ENCODE data around the gene MINDY4.

MINDY4 gene

DNA sequence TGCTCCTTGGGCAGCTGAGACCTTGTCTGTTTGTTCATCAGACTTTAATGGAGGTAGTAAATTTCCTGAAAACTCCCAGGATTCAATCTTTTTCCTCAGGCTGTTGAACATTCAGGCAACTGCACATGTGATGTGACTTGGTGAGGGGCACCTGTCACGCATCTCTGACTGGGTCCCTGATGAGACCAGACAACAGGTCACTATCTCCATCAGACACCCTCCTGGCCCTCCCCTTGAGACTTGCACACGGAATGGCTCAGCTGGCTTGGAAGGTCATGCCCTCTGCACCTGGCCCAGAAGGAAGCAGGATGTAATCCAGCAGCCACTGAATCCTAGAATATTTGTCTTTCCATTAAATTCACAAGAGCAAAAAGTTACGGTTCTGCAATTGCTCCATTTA lies 156.3 kb downstream of the MINDY4 start:
- no peak for DNase-seq (ENCODE audit: low read depth in 2 of 3, low spot score in 2 of 3)

DNA sequence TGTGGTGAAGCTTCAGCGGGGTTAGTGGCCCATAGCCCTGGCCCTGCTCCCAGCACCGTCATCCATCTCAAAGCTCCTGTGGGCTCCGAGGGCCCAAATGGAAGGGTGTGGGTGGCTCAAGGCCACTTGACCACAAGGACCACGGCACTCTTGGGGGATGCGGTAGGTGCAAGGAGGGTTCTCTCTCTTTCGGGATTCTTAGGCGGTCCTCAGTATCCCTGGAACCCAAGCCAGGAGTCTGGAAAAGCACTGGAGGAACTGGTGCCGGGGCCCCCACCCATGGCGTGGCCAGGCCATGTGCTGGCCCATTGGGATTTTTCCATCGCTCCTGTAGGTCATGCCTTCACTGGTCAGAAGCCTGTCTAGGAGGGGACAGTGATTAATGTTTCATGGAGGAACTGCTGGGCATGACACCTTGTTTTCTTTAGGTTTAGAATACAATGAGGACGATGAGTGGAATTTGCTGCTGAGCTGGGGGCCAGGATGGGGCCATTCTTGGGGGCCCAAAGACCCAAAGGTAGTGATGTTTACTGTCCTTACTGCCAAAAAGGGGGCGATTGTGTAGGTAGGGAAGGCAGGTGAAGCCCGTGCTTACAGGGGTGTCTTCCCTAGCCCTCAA lies 157.1 kb downstream of the MINDY4 start:
- DNase-seq (ENCODE audit: low read depth in 2 of 3, low spot score in 2 of 3): no peak

DNA sequence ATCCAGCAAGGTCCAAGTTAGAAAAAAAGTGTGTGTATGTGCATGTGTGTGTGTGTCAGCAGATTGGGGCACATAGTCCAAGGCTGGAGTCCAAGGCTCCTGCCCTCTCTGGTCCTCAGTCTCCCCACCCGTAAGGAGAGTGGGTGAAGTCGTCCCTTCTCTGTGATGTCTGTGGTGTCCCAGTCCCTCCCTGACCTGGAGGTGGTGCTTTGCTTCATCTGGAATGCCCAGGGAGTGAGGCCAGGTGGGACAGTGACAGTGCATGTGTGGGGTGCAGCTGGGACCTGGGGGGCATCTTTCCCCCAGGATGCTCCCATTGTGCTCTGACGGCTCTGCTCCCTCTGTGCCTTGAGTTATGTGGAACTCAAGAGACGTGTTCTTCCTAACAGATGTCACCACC lies 158.5 kb downstream of the MINDY4 start:
- no peak for DNase-seq (ENCODE audit: low read depth in 2 of 3, low spot score in 2 of 3)

DNA sequence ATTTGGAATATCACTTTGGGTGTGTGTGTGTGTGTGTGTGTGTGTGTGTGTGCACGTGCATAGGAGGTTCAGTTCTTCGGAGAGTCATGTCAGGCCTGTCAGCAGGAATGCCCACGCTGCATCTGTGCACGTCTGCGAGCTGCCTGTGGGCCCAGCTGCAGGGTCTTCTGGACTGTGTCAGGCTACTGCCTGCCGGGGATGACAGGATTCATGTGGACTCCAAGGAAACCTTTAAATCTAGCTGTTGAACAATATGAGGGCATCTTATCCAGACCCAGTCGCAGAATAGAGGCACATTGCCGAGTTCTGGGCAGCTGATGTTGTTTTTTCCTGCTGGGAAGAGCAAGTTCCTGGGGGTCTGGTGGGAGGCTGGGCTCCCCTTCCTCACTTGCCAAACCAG lies 159.4 kb downstream of the MINDY4 start:
- no peak for DNase-seq (ENCODE audit: low read depth in 2 of 3, low spot score in 2 of 3)

DNA sequence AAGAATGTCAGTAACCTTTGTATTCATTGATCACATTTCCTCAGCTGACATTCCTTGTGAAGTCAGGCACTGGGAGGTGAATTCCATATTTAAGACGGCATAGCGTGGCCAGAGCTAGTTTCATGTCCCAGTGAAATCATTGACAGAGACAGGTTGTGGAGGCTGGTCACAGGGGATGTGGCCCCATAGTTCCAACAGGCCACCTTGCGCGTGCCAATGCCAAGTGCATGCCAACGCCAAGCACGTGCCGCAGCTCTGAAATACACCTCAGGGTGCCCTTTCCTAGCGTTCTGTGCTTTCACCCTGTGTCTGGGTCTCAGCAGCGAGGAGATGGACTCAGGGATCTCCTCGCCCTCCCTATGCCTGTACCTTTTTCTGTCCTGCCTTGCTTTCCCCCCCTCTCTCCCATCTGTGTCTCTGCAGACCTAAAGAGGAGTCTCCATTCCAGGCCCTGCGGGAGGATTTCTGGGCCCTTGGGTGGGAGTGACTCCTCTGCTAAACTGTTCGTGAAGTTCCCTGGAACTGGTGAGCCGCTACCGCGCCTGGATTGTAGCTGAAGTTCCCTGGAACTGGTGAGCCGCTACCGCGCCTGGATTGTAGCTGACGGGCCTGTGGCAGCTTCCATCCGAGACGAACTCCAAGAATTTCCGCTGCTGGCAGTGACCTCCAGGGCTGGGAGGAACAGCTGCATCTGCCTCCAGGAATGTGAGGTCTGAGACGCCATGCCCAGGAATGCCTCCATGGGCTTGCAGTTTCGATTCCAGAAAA lies 160.1 kb downstream of the MINDY4 start:
- no peak for DNase-seq (ENCODE audit: low read depth in 2 of 3, low spot score in 2 of 3)

DNA sequence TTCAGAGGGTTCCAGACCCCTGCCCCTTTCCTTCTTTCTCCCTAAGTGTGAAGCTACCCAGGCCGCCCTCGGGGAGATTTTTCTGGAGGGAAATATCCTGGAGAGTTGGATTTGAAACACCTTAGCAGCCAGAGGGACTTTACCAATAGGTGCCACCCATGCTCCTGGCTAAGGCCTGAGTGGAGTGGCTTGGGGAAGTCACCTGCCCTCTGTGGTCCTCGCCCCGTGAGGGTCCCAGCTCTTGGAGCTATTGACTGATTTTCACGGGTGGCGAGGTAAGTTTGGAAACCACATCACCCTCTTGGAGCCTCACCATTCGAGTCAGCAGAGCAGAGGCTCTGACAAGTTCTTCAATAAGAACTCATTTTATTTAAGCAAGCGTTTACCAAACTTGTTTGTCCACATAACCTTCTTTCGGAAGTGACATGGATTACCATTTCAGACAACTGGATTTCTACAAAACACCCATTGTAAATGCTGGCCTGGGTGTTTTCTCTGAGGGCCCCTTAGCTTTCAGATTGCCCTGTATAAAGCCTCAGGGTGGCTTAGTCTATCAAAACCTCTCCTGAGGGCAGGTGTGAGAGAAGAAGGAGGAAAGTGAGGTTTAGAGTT lies 160.8 kb downstream of the MINDY4 start:
- DNase-seq (ENCODE audit: low read depth in 2 of 3, low spot score in 2 of 3): no peak

DNA sequence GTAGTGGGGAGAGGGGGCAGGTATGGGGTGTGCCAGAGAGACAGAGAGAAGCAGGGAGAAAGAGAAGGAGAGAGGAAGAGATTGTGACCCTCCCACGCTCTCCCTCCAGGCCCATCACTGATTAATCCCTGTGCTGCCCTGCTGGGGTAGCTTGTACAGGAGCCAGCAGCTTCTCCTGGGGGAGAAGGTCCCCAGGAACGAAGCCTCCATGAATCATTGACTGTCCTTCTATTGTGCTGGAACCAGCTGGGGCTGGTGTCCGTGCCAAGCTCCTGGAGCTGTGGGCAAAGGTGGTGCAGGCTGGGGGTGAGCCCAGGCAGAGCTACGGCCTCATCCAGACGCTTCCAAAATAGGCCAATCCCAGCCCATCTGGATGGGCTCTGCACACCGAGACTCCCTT lies 161.3 kb downstream of the MINDY4 start:
- no peak for DNase-seq (ENCODE audit: low read depth in 2 of 3, low spot score in 2 of 3)

DNA sequence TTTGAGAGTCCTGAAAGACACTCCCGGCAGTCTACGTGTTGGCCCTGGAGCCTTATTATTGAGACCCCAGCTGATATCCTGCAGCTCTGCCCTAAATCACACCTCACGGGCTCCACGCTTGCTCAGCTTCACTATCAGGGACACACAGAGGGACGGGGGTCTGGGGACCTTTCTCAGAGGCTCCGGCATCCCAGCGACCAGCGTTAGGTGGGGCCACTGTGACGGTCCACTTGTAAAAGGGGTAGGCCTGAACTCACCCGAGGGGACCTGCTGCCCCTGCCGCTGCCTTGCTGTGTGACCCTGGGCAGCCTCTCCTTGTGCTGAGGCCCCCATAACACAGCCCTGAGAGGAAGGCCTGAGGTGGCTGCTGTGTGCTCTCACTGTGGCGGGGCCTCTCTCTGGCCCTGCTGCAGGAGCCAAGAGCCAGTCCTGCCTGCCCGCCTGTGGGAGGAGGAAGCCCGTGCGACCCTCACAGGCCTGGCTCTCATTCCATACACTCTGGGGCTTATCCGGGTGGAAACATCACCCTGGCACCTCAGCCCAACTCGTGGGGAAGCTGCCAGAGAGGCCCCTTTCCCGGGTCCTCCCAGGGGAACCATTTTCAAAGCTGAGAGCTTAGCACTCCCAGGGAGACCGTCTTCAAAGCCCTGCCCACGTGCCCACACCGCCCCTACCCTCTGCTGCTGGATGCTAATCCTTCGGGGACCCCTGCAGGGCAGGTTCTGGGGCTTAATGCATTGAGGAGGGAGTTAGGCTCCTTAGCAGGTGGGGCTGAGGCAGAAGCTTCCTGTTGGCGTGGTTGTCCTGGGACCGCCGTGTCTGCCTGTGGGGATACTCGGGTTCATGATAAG lies 162.1 kb downstream of the MINDY4 start:
- DNase-seq (ENCODE audit: low read depth in 2 of 3, low spot score in 2 of 3): no peak

DNA sequence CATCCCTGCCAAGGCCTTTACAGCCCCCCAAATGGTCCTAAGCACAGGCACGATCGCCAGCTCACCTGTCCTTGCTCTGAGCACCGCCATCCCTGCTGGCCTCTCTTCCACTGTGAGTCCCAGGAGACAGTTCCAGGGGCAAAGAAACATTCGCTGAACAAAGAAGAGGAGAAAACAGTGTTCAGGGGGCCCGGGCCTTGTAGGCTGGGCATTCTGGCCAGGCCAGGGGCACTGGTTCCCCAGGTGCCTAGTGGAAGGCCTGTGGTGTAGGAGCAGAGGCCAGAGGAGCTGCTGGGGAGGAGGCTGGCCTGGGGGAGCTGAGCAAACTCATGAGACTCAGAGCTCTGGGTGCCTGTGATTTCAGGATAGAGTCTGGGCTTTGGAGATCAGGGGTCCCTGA lies 163.0 kb downstream of the MINDY4 start:
- no peak for DNase-seq (ENCODE audit: low read depth in 2 of 3, low spot score in 2 of 3)

DNA sequence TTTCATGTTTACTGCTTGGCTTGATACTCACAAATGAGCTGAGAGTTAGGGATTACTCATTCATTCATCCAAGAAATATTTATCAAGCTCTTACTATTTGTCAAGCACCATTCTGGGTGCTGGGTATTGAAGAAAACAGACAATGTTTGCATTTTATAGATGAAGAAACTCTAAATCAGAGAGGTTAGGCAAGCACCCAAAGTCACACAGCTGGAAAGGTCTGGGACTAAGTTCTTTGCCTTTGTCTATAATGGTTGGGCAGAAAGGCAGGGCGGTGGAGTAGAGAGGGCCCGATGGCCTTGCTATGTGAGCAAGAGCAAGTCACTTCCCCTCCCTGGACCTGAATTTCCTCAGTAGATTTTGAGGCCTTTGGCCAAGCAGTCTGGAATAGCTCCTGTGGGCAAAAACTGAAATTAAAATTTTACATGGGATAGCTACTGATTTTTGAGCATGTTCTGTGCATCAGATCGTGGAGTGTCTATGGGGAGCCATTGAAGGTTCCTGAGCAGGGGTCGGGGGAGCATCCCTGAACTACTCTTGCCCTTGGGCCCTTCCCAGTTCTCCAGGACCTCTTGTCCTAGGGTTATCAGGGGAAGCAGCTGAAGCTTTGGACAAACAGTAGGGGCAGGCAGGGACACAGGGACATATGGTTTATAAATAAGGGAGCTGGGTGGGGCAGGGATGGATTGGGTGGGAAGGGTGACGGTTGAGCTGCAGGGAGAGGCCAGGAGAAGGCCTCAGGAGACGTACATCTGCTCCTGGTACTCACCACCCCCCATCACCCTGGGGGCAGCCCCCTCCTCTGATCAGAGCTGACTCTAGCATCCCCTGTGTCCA lies 163.7 kb downstream of the MINDY4 start:
- no peak for DNase-seq (ENCODE audit: low read depth in 2 of 3, low spot score in 2 of 3)

DNA sequence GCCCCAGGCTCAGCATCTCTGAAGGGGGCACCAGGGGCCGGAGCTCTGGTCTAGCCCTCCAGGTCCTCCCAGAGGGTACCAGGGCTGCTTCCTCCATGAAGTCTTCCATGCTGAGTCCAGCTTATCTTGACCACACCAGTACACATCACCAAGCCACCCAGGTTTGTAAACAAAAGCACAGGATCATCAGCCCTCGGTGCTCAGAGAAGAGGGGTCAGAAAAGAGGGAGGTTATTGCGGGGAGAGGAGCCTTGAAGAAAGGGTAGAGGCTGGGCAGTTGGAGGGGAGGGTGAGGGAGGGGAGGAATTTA lies 164.3 kb downstream of the MINDY4 start:
- no peak for DNase-seq (ENCODE audit: low read depth in 2 of 3, low spot score in 2 of 3)

DNA sequence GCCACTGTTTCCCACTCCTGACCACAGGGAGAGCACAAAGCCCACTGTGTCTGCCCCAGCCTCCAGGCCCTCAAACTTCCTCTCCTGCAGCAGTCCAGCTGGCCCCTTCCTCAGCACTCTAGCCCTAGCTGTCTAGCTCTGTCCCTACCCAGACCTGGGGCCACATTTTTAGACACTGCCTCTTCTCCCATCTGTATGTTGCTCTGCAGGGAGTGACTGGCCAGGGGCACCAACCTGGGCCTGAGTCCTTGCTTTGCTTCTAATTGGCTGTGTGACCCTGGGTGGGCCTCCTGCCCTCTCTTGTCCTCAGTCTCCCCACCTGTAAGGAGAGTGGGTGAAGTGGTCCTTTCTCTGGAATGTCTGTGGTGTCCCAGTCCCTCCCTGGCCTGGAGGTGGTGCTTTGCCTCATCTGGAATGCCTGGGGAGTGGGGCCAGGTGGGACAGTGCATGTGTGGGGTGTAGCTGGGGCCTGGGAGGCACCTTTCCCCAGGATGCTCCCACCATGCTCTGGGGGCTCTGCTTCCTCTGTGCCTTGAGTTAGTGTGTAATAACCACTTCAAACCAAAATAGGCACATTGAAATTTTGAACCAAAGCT lies 165.5 kb downstream of the MINDY4 start:
- no peak for DNase-seq (ENCODE audit: low read depth in 2 of 3, low spot score in 2 of 3)

DNA sequence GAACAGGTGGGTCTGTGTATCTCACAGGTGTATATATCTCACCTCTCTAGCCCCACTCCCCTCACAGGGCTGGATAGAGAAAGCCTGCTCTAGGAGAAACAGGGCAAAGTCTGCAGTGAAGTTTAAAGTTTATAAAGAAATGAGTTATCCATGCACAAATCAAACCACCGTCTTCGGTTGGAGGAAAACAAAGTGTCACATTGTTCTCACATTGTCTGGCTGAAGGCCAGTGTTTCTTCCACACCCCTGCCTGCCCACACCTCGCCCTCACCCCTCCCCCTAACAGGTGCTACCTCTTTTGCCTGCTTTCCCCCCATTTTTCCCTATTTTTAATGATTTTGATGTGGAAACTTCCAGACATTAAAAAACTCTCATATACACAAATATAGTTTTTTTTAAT lies 166.2 kb downstream of the MINDY4 start:
- DNase-seq (ENCODE audit: low read depth in 2 of 3, low spot score in 2 of 3): no peak

DNA sequence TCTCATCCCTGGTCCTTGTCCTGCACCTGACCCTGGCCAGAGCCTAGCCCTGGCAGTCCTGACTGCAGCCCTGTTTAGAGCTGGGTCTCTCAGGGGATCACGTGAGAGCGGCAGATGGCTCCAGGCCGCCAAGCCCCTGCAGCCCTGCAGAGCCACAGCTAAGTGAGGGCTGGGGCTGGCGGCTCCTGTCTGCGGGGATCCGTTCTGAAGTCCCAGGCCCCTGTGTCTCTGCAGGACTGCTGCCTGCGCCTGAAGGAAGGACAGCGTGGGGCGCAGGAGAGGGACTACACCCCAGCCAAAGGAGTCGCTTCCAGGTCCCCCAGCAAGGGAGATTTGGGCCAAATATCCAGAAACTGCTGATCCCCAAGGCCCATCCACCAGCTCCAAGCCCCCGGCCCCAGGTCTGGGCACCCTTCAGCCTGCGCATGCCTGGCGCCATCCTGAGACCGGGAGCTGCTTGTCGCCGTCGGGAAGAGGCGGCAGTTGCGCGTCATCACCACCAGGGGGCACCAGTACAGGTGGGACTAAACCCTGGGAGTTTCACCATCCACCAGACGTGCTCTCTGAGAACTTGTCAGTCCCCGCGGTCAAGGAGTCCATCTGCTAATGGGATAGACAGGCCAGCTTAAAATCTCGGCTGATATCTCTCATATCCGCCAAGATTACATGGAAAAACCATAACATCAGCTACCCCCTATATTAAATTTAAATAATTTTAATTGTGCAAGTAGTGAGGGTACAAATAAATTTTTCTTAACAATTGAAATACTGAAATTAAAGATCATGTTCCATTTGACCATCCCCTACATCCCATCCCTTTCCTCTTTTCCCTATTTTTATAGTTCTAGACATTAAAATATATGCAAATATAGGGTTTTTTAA lies 167.5 kb downstream of the MINDY4 start:
- peak; percentile 31 to 69 (median 63) for DNase-seq (ENCODE audit: low read depth in 2 of 3, low spot score in 2 of 3)

DNA sequence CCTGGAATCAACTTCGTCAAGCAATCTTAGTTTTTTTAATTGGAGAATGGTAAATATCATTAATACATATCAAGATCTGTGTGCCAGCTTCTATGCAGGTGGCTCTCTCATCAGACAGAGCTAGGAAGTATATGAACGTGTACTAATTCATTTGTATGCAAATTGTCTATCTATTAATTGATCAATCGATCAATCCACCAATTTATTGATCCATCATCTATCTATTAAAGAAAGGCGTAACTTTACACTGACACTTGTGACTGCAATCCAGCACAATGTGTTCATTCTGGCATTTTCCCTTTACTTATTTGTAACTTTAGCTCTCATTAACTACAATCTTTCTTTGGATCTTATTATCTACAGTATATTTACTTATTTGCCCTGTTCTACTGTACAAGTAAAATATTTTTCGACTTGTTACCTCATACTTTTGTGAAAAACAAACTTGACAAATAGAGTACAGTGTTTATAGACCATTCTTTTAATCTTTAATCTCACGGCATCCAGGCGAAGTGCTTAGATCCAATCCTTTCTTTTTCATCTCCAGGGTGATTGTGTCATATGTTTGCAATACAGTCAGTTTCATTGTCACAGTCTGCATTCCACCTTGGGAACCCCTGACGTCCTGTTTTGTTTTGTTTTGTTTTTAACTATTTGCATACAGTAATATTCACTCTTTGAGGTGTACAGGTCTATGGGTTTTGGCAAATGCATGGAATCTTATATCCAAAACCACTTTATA lies 170.5 kb downstream of the MINDY4 start:
- no peak for DNase-seq (ENCODE audit: low read depth in 2 of 3, low spot score in 2 of 3)
